NCI-H1694 (cell line): ENCODE results near the gene ZBTB2.
A peak's percentile ranks its signal among the peaks of the same experiment; 100 is the strongest.
"Not testable (repeated sequence)": the region's sequence is repeated elsewhere in the genome, so short reads cannot be mapped to it uniquely, and the experiment has no call there.

Experiments
- DNase-seq: peaks from one replicate; lab custom pipeline; 2025; lab: John Stamatoyannopoulos, UW

The ZBTB2 gene

DNA sequence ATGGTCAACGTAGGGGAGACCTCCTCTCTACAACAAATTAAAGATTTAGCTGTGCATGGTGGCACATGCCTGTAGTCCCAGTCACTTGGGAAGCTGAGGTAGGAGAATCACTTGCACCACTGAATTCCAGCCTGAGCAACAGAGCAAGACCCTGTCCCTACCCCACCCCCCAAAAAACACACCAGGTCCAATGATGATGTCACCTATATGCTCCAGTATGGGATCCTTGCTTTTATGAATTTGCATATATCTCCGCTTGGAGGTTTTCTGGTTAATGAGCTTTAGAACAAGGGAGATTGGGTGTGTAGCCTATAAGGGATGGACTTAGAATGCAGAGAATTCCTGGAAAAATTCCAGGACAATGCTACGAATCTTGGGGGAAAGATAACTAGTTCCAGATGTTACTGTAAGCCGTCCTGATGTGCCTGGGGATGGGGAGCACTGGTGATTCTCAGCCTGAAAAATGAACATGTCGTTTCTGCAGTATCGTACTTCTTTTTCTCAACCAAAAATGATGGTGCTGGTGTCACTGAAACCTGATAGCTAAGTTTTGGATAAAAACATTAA is 61.1 kb downstream of the ZBTB2 start:
- no peak for DNase-seq

- DNase-seq = no peak
Observed at GRCh38 chr6:151327101-151327500, 64.3 kb downstream of the ZBTB2 start.

GRCh38 chr6:151326116-151326825 is 65.1 kb downstream of the ZBTB2 start:
- DNase-seq = no peak

DNA sequence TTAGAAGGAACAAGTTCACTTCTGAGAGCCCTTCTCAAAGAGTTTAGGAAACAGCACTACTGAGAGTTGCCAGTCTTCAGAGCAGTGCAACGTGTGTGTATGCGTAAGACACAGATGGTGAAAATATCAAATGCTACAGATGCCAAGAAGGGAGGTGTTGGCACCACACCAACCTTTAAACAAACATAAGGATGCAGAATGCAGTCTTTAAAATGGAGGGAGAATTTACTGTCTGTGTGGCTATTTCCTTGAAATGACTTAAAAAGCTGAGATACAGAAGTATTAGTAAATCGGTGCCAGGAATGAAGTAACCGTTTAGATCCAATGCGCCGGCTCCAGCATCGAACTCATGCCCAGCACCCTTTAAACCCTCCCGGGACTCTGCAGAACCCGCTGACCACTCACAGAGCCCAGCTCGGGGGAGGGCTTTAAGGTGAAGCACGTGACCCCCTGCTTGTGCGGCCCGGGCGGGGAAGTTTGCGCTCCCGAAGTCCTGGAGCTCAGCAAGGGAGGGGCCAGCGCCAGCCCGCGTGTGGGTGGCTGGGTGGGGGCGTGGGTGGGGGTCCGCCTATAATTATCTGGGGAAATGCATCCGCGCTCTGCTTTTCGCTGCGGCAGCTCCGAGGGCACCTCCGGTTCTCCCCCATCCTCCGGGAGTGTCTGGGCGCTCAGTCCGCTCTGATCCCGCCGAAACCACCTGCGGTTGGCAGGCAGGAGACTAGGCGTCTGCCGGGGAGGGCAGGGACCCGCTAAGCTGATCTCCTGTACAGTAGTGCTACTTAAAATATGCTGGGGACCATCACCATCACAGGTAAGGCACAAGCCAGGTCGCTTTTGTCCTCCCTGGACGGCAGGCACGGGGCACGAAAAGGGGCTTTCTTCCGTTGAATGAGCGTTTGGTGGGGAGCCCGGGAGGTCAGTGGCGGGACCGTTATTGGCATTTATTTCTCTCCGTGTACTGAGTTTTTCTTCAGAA is 66.0 kb downstream of the ZBTB2 start:
- peak; percentile 51 for DNase-seq

- no peak for DNase-seq
Observed at GRCh38 chr6:151324488-151324825, 66.9 kb downstream of the ZBTB2 start.

- DNase-seq = peak; percentile 81
Observed at GRCh38 chr6:151323791-151324487, 67.4 kb downstream of the ZBTB2 start.

GRCh38 chr6:151322570-151322969 is 68.8 kb downstream of the ZBTB2 start:
- DNase-seq = no peak

GRCh38 chr6:151321438-151321837 is 69.9 kb downstream of the ZBTB2 start:
- DNase-seq = no peak

DNA sequence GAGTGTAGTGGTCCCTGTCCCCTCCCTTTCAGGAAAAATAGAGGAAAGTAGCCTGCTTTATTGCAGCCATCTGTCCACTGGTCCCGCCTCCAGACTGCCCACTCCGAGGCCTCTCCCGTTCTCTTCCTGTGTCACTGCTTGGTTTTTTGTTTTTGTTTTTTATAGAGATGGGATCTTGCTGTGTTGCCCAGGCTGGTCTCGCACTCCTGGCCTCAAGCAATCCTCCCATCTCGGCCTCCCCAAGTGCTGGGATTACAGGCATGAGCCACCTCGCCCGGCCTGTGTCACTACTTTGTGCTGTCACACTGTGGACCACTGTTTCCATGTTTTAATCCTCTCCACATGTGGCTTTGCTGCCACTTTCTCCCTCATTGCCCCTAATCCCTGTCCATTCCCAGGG is 71.2 kb downstream of the ZBTB2 start:
- no peak for DNase-seq

DNA sequence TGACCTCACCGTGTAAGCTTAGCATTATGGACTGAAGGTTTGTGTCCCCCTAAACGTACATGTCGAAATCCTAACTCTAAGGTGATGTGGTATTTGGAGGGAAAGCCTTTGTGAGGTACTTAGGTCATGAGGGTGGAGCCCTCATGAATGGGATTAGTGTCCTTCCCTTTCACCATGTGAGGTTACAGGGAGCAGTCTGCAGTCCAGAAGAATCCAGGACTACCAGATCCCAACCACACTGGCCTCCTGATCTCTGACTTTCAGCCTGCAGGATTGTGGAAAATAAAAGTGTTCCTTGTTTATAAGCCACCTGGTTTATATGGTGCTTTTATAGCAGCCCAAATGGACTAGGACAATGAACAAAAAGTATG is 73.4 kb downstream of the ZBTB2 start:
- no peak for DNase-seq

- no peak for DNase-seq
Observed at GRCh38 chr6:151317103-151317994, 74.0 kb downstream of the ZBTB2 start.

GRCh38 chr6:151315661-151316060 is 75.7 kb downstream of the ZBTB2 start:
- DNase-seq = not testable (repeated sequence)
